ENCODE data around the gene SPAG9. TPM values are rescaled to one million over a fixed set of nuclear protein-coding genes. Genes with fewer than 3 reads are reported as not detected.

Gene SPAG9
- total RNA-seq, 1 experiment from 2014 or later: 54.3 TPM

GRCh38 chr17:51004249-51004648, 116.4 kb downstream of the SPAG9 start:
- H3K9ac ChIP-seq (ENCODE audit: extremely low read depth, insufficient read length, low read length): no peak overlapping the region

More at GRCh38 chr17:51004249-51004648, 116.4 kb downstream of the SPAG9 start:
- Histone ChIP-seq H3K56ac (ENCODE audit: insufficient read length, low read depth, low read length) (no peak overlapping the region), H3T11ph (ENCODE audit: low read length) (no peak overlapping the region), H3K4ac (ENCODE audit: low read depth, low read length) (no peak overlapping the region), H4K8ac (replicated peaks; ENCODE audit: insufficient read length, low read depth, low read length) (no peak overlapping the region), H3K79me2 (ENCODE audit: insufficient read depth, low read length) (no peaks in the 10 kb centered on the region), H2BK20ac (ENCODE audit: low read depth, low read length, poor library complexity, severe bottlenecking) (no peak overlapping the region), H3K27me3 (ENCODE audit: insufficient read depth, low read length) (no peaks in the 10 kb centered on the region), H3K79me1 (ENCODE audit: insufficient read depth, low read depth, low read length, poor library complexity, severe bottlenecking) (no peaks in the 10 kb centered on the region), H3K23me2 (ENCODE audit: insufficient read length, low read depth, low read length, poor library complexity, severe bottlenecking) (no peaks in the 10 kb centered on the region), H3K4me1 (ENCODE audit: insufficient read depth, low read length) (no peaks in the 10 kb centered on the region), H3K23ac (ENCODE audit: insufficient read length, low read depth, low read length) (no peak overlapping the region), H2AK5ac (ENCODE audit: insufficient read length, low read length) (no peak overlapping the region), H4K5ac (ENCODE audit: insufficient read length, low read depth, low read length) (no peak overlapping the region), H3K9me3 (ENCODE audit: control insufficient read depth, low read depth, low read length) (no peaks in the 10 kb centered on the region), H2BK5ac (ENCODE audit: insufficient read length, low read length) (no peak overlapping the region), H4K20me1 (ENCODE audit: control insufficient read depth, insufficient read depth, insufficient read length) (no peaks in the 10 kb centered on the region), H3K4me2 (ENCODE audit: insufficient read depth, insufficient read length, low read length) (no peak overlapping the region), H3K27ac (ENCODE audit: insufficient read length, low read depth, low read length) (no peak overlapping the region), H2AFZ (ENCODE audit: low read length) (no peak overlapping the region), H2BK120ac (ENCODE audit: low read depth, low read length, poor library complexity, severe bottlenecking) (no peak overlapping the region), H3K14ac (ENCODE audit: insufficient read depth, low read length) (no peak overlapping the region), H4K91ac (ENCODE audit: insufficient read length, low read depth, low read length) (no peak overlapping the region), H2BK15ac (ENCODE audit: low read depth, low read length) (no peak overlapping the region), H3K18ac (ENCODE audit: insufficient read length, low read depth, low read length) (no peak overlapping the region), H2BK12ac (ENCODE audit: insufficient read length, low read depth, low read length) (no peak overlapping the region)
- no CpG with 5 or more reads among the region's 1 CpG for WGBS (ENCODE audit: extremely low coverage, insufficient read length, low lambda C conversion rate)
- H3K4me3 Mint-ChIP-seq: no peak overlapping the region
- H3K27me3 Mint-ChIP-seq (ENCODE audit: low read depth): no peaks in the 10 kb centered on the region
- H3K9me3 Mint-ChIP-seq: no peaks in the 10 kb centered on the region
- DNase-seq: no peak
- H3K4me1 Mint-ChIP-seq: no peaks in the 10 kb centered on the region
- TF ChIP-seq, protein P1, sequence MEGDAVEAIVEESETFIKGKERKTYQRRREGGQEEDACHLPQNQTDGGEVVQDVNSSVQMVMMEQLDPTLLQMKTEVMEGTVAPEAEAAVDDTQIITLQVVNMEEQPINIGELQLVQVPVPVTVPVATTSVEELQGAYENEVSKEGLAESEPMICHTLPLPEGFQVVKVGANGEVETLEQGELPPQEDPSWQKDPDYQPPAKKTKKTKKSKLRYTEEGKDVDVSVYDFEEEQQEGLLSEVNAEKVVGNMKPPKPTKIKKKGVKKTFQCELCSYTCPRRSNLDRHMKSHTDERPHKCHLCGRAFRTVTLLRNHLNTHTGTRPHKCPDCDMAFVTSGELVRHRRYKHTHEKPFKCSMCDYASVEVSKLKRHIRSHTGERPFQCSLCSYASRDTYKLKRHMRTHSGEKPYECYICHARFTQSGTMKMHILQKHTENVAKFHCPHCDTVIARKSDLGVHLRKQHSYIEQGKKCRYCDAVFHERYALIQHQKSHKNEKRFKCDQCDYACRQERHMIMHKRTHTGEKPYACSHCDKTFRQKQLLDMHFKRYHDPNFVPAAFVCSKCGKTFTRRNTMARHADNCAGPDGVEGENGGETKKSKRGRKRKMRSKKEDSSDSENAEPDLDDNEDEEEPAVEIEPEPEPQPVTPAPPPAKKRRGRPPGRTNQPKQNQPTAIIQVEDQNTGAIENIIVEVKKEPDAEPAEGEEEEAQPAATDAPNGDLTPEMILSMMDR (conservative IDR thresholded peaks at IDR 0.05): no peak
- H3K27ac Mint-ChIP-seq: no peak overlapping the region; a peak in 1 of 7 replicates
- H3K36me3 Mint-ChIP-seq (ENCODE audit: insufficient read depth in 1 of 3, low read depth in 3 of 3): peaks cover 5 to 36% (median 27%) of the 10 kb centered on the region in 3 experiments; a peak in 6 of 7 replicates

All from H9 (cell line).